Neural progenitor cell (in vitro differentiated cells): ENCODE results near the gene CLIC4. TPM values are rescaled to one million over a fixed set of nuclear protein-coding genes. Genes with fewer than 3 reads are reported as not detected.

Source experiments
- DNase-seq: peaks from one replicate; pipeline ENCODE4 v3.0.0-alpha.2; 2016; ENCODE audit warnings: low spot score
- H2AFZ ChIP-seq: fragments of 200-600 bp; sonication (generic); replicated peaks from 2 replicates; pipeline ENCODE4 v1.6.1; 2016; ENCODE audit warnings: antibody characterized with exemption
- H3F3A ChIP-seq: fragments of 200-600 bp; sonication (generic); 2 replicates; pipeline ENCODE4 v1.6.1; 2016; ENCODE audit warnings: antibody characterized with exemption, low read depth
- H3K27ac ChIP-seq: fragments of 200-600 bp; sonication (generic); 2 replicates; pipeline ENCODE4 v1.5.1; 2016; ENCODE audit warnings: mild to moderate bottlenecking
- H3K27me3 ChIP-seq: fragments of 200-600 bp; sonication (generic); 2 replicates; pipeline ENCODE4 v1.6.1; 2016; ENCODE audit warnings: mild to moderate bottlenecking, moderate library complexity
- H3K36me3 ChIP-seq: fragments of 200-600 bp; sonication (generic); 2 replicates; pipeline ENCODE4 v1.5.1; 2016
- H3K4me1 ChIP-seq: fragments of 200-600 bp; sonication (generic); 2 replicates; pipeline ENCODE4 v1.6.1; 2016; ENCODE audit warnings: mixed run types
- H3K4me2 ChIP-seq: fragments of 200-600 bp; sonication (generic); 2 replicates; pipeline ENCODE4 v1.6.1; 2016
- H3K4me3 ChIP-seq: fragments of 200-600 bp; sonication (generic); 2 replicates; pipeline ENCODE4 v1.5.1; 2016
- H3K79me2 ChIP-seq: fragments of 200-600 bp; sonication (generic); 2 replicates; pipeline ENCODE4 v1.6.1; 2016; ENCODE audit warnings: low read depth
- H3K9ac ChIP-seq: fragments of 200-600 bp; sonication (generic); 2 replicates; pipeline ENCODE4 v1.6.1; 2016
- H3K9me3 ChIP-seq: fragments of 200-600 bp; sonication (generic); 2 replicates; pipeline ENCODE4 v1.5.1; 2016; ENCODE audit warnings: low read depth
- H4K20me1 ChIP-seq: fragments of 200-600 bp; sonication (generic); 2 replicates; pipeline ENCODE4 v1.6.1; 2016; ENCODE audit warnings: low read depth
- H3K27ac Mint-ChIP-seq: 3 replicates; pipeline ENCODE4 v1.8.0; 2021; ENCODE audit warnings: mixed read lengths
- H3K27me3 Mint-ChIP-seq: 2 replicates; pipeline ENCODE4 v1.8.0; 2022; ENCODE audit warnings: low read depth, mild to moderate bottlenecking, inconsistent platforms, moderate library complexity, mixed read lengths; ENCODE audit not compliant: insufficient read depth
- H3K36me3 Mint-ChIP-seq: 3 replicates; pipeline ENCODE4 v1.8.0; 2021; ENCODE audit warnings: mixed read lengths
- H3K4me1 Mint-ChIP-seq: 3 replicates; pipeline ENCODE4 v1.8.0; 2021; ENCODE audit warnings: mixed read lengths
- H3K4me3 Mint-ChIP-seq: 3 replicates; pipeline ENCODE4 v1.8.0; 2021; ENCODE audit warnings: mild to moderate bottlenecking, moderate library complexity, mixed read lengths
- H3K9me3 Mint-ChIP-seq: 3 replicates; pipeline ENCODE4 v1.8.0; 2020; ENCODE audit warnings: mixed read lengths
- EZH2 ChIP-seq: fragments of 200-600 bp; sonication (generic); IDR thresholded peaks from 2 replicates; pipeline ENCODE4 v1.6.1; 2017; ENCODE audit warnings: antibody characterized with exemption, mild to moderate bottlenecking, moderate library complexity
- EZH2phosphoT487 ChIP-seq: fragments of 200-600 bp; sonication (generic); IDR thresholded peaks from 2 replicates; pipeline ENCODE4 v1.6.1; 2017; ENCODE audit warnings: antibody characterized with exemption
- total RNA-seq: library from RNA; depleted of rRNA; stranded (reverse); fragments of >200 nt; gene quantifications from 2 replicates; pipeline ENCODE4 v1.2.3, GENCODE V29; 2015; ENCODE audit warnings: low replicate concordance
- TF ChIP-seq, protein P1 (sequence below): fragments of 200-600 bp; sonication (generic); IDR thresholded peaks from 2 replicates; pipeline ENCODE4 v1.5.1; 2017; ENCODE audit warnings: antibody characterized with exemption, mild to moderate bottlenecking

The CLIC4 gene
- total RNA-seq, 1 donor from 2014 or later: 263 TPM

DNA sequence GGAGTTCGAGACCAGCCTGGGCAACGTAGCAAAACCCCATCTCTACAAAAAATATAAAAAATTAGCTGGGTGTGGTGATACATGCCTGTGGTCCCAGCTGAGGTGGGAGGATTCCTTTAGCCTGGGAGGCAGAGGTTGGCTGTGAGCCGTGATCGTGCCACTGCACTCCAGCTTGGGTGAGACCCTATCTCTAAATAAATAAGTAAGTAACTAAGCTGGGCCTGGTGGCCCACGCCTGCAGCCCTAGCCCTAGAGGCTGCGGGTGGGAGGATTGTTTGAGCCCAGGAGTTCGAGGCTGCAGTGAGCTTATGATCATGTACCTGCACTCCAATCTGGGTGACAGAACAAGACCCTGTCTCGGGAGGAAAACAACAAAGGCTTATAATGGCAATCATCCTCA lies 4.6 kb downstream of the CLIC4 start:
- H3K27ac Mint-ChIP-seq: no peak overlapping the region
- Histone ChIP-seq H3K4me3 (no peak overlapping the region), H3K9me3 (no peaks in the 10 kb centered on the region), H4K20me1 (peaks cover 73% of the 10 kb centered on the region), H3K4me2 (no peak overlapping the region), H3K36me3 (no peaks in the 10 kb centered on the region), H3F3A (no peaks in the 10 kb centered on the region), H2AFZ (no peak overlapping the region), H3K79me2 (peaks cover 95% of the 10 kb centered on the region), H3K27ac (no peak overlapping the region), H3K4me1 (peaks cover 4% of the 10 kb centered on the region), H3K9ac (no peak overlapping the region), H3K27me3 (no peaks in the 10 kb centered on the region)
- no peaks in the 10 kb centered on the region for H3K27me3 Mint-ChIP-seq
- H3K4me1 Mint-ChIP-seq: peaks cover 29% of the 10 kb centered on the region
- no peak overlapping the region for H3K4me3 Mint-ChIP-seq
- DNase-seq: no peak
- peaks cover 6% of the 10 kb centered on the region for H3K9me3 Mint-ChIP-seq
- H3K36me3 Mint-ChIP-seq: peaks cover 37% of the 10 kb centered on the region
- TF ChIP-seq EZH2phosphoT487: no peak
- no peak for TF ChIP-seq EZH2
- TF ChIP-seq, protein P1, sequence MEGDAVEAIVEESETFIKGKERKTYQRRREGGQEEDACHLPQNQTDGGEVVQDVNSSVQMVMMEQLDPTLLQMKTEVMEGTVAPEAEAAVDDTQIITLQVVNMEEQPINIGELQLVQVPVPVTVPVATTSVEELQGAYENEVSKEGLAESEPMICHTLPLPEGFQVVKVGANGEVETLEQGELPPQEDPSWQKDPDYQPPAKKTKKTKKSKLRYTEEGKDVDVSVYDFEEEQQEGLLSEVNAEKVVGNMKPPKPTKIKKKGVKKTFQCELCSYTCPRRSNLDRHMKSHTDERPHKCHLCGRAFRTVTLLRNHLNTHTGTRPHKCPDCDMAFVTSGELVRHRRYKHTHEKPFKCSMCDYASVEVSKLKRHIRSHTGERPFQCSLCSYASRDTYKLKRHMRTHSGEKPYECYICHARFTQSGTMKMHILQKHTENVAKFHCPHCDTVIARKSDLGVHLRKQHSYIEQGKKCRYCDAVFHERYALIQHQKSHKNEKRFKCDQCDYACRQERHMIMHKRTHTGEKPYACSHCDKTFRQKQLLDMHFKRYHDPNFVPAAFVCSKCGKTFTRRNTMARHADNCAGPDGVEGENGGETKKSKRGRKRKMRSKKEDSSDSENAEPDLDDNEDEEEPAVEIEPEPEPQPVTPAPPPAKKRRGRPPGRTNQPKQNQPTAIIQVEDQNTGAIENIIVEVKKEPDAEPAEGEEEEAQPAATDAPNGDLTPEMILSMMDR: no peak

DNA sequence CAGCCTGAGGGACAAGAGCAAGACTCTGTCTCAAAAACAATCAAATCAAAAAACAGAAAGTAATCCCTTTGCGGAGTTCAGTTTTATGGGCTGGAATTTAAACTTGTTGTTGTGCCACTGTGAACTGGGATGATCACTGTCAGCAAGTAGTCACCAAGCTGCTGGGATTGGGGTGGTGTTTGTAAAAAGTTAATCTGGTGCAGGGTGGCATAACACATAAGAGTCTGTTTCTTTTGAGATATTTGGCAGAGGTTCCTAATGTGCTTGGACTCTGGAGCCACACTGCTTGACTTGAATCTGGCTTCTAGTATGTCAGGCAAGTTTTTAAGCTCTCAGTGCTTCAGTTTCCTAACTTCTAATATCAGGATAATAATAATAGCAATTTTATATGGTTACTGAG lies 6.6 kb downstream of the CLIC4 start:
- Mint-ChIP-seq H3K27me3 (no peaks in the 10 kb centered on the region), H3K36me3 (peaks cover 39% of the 10 kb centered on the region), H3K27ac (no peak overlapping the region), H3K4me3 (no peak overlapping the region), H3K4me1 (peaks cover 25% of the 10 kb centered on the region), H3K9me3 (peaks cover 6% of the 10 kb centered on the region)
- no peak overlapping the region for H3K27ac ChIP-seq
- no peak for DNase-seq
- peaks cover 80% of the 10 kb centered on the region for H4K20me1 ChIP-seq
- peaks cover 100% of the 10 kb centered on the region for H3K79me2 ChIP-seq
- peaks cover 4% of the 10 kb centered on the region for H3K36me3 ChIP-seq
- no peak overlapping the region for H3K9ac ChIP-seq
- H3F3A ChIP-seq: no peaks in the 10 kb centered on the region
- no peaks in the 10 kb centered on the region for H3K27me3 ChIP-seq
- H3K9me3 ChIP-seq: no peaks in the 10 kb centered on the region
- TF ChIP-seq, protein P1: no peak
- TF ChIP-seq EZH2phosphoT487 (no peak), EZH2 (no peak)
- no peak overlapping the region for H3K4me2 ChIP-seq
- no peak overlapping the region for H3K4me3 ChIP-seq
- no peak overlapping the region for H2AFZ ChIP-seq
- peaks cover 4% of the 10 kb centered on the region for H3K4me1 ChIP-seq

DNA sequence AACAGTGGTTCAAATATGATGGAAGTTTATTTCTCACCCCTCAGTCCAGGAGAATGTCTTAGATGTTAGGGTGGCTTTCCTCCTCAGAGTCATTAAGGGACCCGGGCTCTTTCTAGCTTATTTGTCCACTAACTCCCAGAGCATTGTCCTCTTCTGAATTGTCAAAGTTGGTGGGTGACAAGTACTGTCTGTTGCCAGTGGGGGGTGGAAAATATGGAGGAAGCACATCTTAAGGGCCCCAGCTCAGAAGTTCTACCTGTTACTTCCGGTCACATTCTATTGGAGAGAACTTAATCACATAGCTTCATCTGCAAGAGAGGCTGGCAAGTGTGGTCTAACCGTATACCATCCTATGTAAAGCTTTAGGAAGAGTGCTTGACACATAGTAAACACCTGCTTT lies 7.1 kb downstream of the CLIC4 start:
- H3K36me3 ChIP-seq: peaks cover 4% of the 10 kb centered on the region
- H3F3A ChIP-seq: no peaks in the 10 kb centered on the region
- TF ChIP-seq EZH2phosphoT487 (no peak), EZH2 (no peak)
- TF ChIP-seq, protein P1: no peak
- H3K4me1 Mint-ChIP-seq: peaks cover 22% of the 10 kb centered on the region
- DNase-seq: no peak
- H3K79me2 ChIP-seq: peaks cover 100% of the 10 kb centered on the region
- no peak overlapping the region for H3K4me2 ChIP-seq
- H3K9me3 ChIP-seq: no peaks in the 10 kb centered on the region
- H3K27ac ChIP-seq: no peak overlapping the region
- no peaks in the 10 kb centered on the region for H3K27me3 ChIP-seq
- H3K4me3 ChIP-seq: no peak overlapping the region
- H3K9me3 Mint-ChIP-seq: peaks cover 6% of the 10 kb centered on the region
- H2AFZ ChIP-seq: no peak overlapping the region
- peaks cover 38% of the 10 kb centered on the region for H3K36me3 Mint-ChIP-seq
- peaks cover 85% of the 10 kb centered on the region for H4K20me1 ChIP-seq
- H3K27ac Mint-ChIP-seq: no peak overlapping the region
- no peaks in the 10 kb centered on the region for H3K27me3 Mint-ChIP-seq
- H3K9ac ChIP-seq: no peak overlapping the region
- H3K4me3 Mint-ChIP-seq: no peak overlapping the region
- peaks cover 4% of the 10 kb centered on the region for H3K4me1 ChIP-seq
